ENCODE results near the gene PNMT. TPM values are rescaled to one million over a fixed set of nuclear protein-coding genes. Genes with fewer than 3 reads are reported as not detected.

Gene PNMT
- total and polyA plus RNA-seq, 2 of the 13 experiments (the other 11 are each of a cell fraction or from before 2014, with no cell fraction given): 0.25 TPM; not detected in 1

- TF ChIP-seq ZNF557 (CRISPR knock-in tag; IDR thresholded peaks at IDR 0.05) (no peak), ZBTB46 (CRISPR knock-in tag; IDR thresholded peaks at IDR 0.05; ENCODE audit: borderline replicate concordance) (no peak), ZMYM2 (CRISPR knock-in tag; IDR thresholded peaks at IDR 0.05) (no peak), TEAD2 (CRISPR knock-in tag; IDR thresholded peaks at IDR 0.05) (no peak), ZNF83 (CRISPR knock-in tag; IDR thresholded peaks at IDR 0.05; ENCODE audit: borderline replicate concordance) (no peak), GTF3A (CRISPR knock-in tag; conservative IDR thresholded peaks at IDR 0.05) (0 out of 2 replicates have a peak, but pooled peaks have one; percentile 50), ZNF572 (CRISPR knock-in tag; IDR thresholded peaks at IDR 0.05) (0 out of 2 replicates have a peak, but pooled peaks have one; percentile 36), ZNF781 (CRISPR knock-in tag; IDR thresholded peaks at IDR 0.05; ENCODE audit: borderline replicate concordance, not compliant biosample characterization) (no peak), FIP1L1 (IDR thresholded peaks at IDR 0.05; ENCODE audit: borderline replicate concordance, insufficient read depth, low read depth, low read length) (no peak), ZBTB10 (CRISPR knock-in tag; IDR thresholded peaks at IDR 0.05; ENCODE audit: borderline replicate concordance) (no peak), NFE2L1 (CRISPR knock-in tag; IDR thresholded peaks at IDR 0.05; ENCODE audit: borderline replicate concordance) (no peak), ZBTB20 (CRISPR knock-in tag; IDR thresholded peaks at IDR 0.05; ENCODE audit: borderline replicate concordance, low read depth) (no peak), EZH2 (conservative IDR thresholded peaks at IDR 0.05; ENCODE audit: low read depth, low read length) (no peak), ZSCAN29 (CRISPR knock-in tag; conservative IDR thresholded peaks at IDR 0.05) (0 out of 2 replicates have a peak, but pooled peaks have one; percentile 39), ZNF350 (CRISPR knock-in tag; IDR thresholded peaks at IDR 0.05; ENCODE audit: borderline replicate concordance, low read depth) (no peak), ZNF691 (CRISPR knock-in tag; IDR thresholded peaks at IDR 0.05; ENCODE audit: borderline replicate concordance, low read depth) (no peak), SRF (IDR thresholded peaks at IDR 0.05; ENCODE audit: low read depth, low read length) (no peak)
Observed at GRCh38 chr17:39662551-39663339, 5.5 kb upstream of the PNMT start (continued).
